ENCODE data around the gene YAP1.

YAP1 gene

GRCh38 chr11:102112509-102112821 lies 2.2 kb downstream of the YAP1 start:
- Histone ChIP-seq H3K27me3 (ENCODE audit: control insufficient read depth, low read length) (peaks cover 35% of the 10 kb centered on the region), H3K4me3 (ENCODE audit: low read length) (no peak overlapping the region), H3K36me3 (ENCODE audit: control insufficient read depth, low read length) (no peaks in the 10 kb centered on the region), H3K27ac (ENCODE audit: low read depth, low read length) (no peak overlapping the region), H3K4me1 (ENCODE audit: control insufficient read depth, low read length) (peaks cover 8% of the 10 kb centered on the region; the same call in 1 of the 2 replicates), H3K9me3 (ENCODE audit: control insufficient read depth, insufficient read depth, low read length) (no peaks in the 10 kb centered on the region), H3K9me2 (replicated peaks; ENCODE audit: control insufficient read depth, low read length) (no peaks in the 10 kb centered on the region), H3K4me2 (ENCODE audit: low read length) (no peak overlapping the region), H3F3A (ENCODE audit: control insufficient read depth, insufficient read depth) (no peaks in the 10 kb centered on the region), H4K20me1 (ENCODE audit: control insufficient read depth, insufficient read depth, low read depth, low read length) (no peaks in the 10 kb centered on the region), H3K79me2 (ENCODE audit: control insufficient read depth, low read length) (no peaks in the 10 kb centered on the region)
- TF ChIP-seq EZH2phosphoT487 (IDR thresholded peaks at IDR 0.05; ENCODE audit: borderline replicate concordance, low read length), result no peak
- no peak for TF ChIP-seq CTCF (IDR thresholded peaks at IDR 0.05; ENCODE audit: low read depth, low read length, poor library complexity, severe bottlenecking)

GRCh38 chr11:102114032-102114431 lies 3.8 kb downstream of the YAP1 start:
- Histone ChIP-seq H3K27me3 (ENCODE audit: control insufficient read depth, low read length) (peaks cover 35% of the 10 kb centered on the region), H3K9me2 (replicated peaks; ENCODE audit: control insufficient read depth, low read length) (no peaks in the 10 kb centered on the region), H3K79me2 (ENCODE audit: control insufficient read depth, low read length) (no peaks in the 10 kb centered on the region), H3K4me1 (ENCODE audit: control insufficient read depth, low read length) (peaks cover 8% of the 10 kb centered on the region; the same call in 1 of the 2 replicates), H3K4me2 (ENCODE audit: low read length) (no peak overlapping the region), H3F3A (ENCODE audit: control insufficient read depth, insufficient read depth) (no peaks in the 10 kb centered on the region), H3K9me3 (ENCODE audit: control insufficient read depth, insufficient read depth, low read length) (no peaks in the 10 kb centered on the region), H3K36me3 (ENCODE audit: control insufficient read depth, low read length) (no peaks in the 10 kb centered on the region), H4K20me1 (ENCODE audit: control insufficient read depth, insufficient read depth, low read depth, low read length) (no peaks in the 10 kb centered on the region), H3K27ac (ENCODE audit: low read depth, low read length) (no peak overlapping the region), H3K4me3 (ENCODE audit: low read length) (no peak overlapping the region)
- TF ChIP-seq EZH2phosphoT487 (IDR thresholded peaks at IDR 0.05; ENCODE audit: borderline replicate concordance, low read length), result no peak
- TF ChIP-seq CTCF (IDR thresholded peaks at IDR 0.05; ENCODE audit: low read depth, low read length, poor library complexity, severe bottlenecking), result no peak

GRCh38 chr11:102115557-102115956 lies 5.3 kb downstream of the YAP1 start:
- no peaks in the 10 kb centered on the region for H3F3A ChIP-seq (ENCODE audit: control insufficient read depth, insufficient read depth)
- no peaks in the 10 kb centered on the region for H3K79me2 ChIP-seq (ENCODE audit: control insufficient read depth, low read length)
- no peaks in the 10 kb centered on the region for H3K9me3 ChIP-seq (ENCODE audit: control insufficient read depth, insufficient read depth, low read length)
- peaks cover 3% of the 10 kb centered on the region; the same call in 1 of the 2 replicates for H3K4me1 ChIP-seq (ENCODE audit: control insufficient read depth, low read length)
- no peak overlapping the region for H3K4me3 ChIP-seq (ENCODE audit: low read length)
- no peaks in the 10 kb centered on the region for H3K36me3 ChIP-seq (ENCODE audit: control insufficient read depth, low read length)
- H3K27me3 ChIP-seq (ENCODE audit: control insufficient read depth, low read length), result peaks cover 27% of the 10 kb centered on the region
- no peak overlapping the region for H3K4me2 ChIP-seq (ENCODE audit: low read length)
- H3K9me2 ChIP-seq (replicated peaks; ENCODE audit: control insufficient read depth, low read length), result no peaks in the 10 kb centered on the region
- H3K27ac ChIP-seq (ENCODE audit: low read depth, low read length), result no peak overlapping the region
- H4K20me1 ChIP-seq (ENCODE audit: control insufficient read depth, insufficient read depth, low read depth, low read length), result no peaks in the 10 kb centered on the region
- TF ChIP-seq EZH2phosphoT487 (IDR thresholded peaks at IDR 0.05; ENCODE audit: borderline replicate concordance, low read length) (no peak), CTCF (IDR thresholded peaks at IDR 0.05; ENCODE audit: low read depth, low read length, poor library complexity, severe bottlenecking) (no peak)
